Panc1 (cell line): ENCODE measurements around the gene CAMK1D. TPM values are rescaled to one million over a fixed set of nuclear protein-coding genes. Genes with fewer than 3 reads are reported as not detected.

ENCODE experiments used
- ATAC-seq: fragments of 200-7000 bp; cut with Tn5 transposase; 2 replicates; pipeline ENCODE4 v1.9.1; 2020; ENCODE audit warnings: mild to moderate bottlenecking, moderate library complexity
- BruUV-seq: library from RNA; stranded (reverse); fragments of 400-500 nt; replicated peaks from 2 replicates; lab custom pipeline; 2021; lab: Mats Ljungman, UMichigan
- CTCF ChIA-PET: fragments of 300-600 bp; sonication (Branson Sonifier 250); formaldehyde crosslinking; loops from one replicate; lab custom pipeline; 2022; ENCODE audit warnings: antibody characterized with exemption; lab: Charles Lee
- POLR2A ChIA-PET: fragments of 300-600 bp; sonication (Branson Sonifier 250); formaldehyde crosslinking; loops from one replicate; lab custom pipeline; 2022; ENCODE audit warnings: antibody characterized with exemption; lab: Charles Lee
- DNase-seq: peaks from one replicate; pipeline ENCODE4 v3.0.0-alpha.2; 2010; ENCODE audit warnings: low read depth, low spot score
- H3K27ac ChIP-seq: 2 replicates; pipeline ENCODE4 v1.5.1; 2011; ENCODE audit warnings: mild to moderate bottlenecking, low read length, inconsistent platforms
- H3K27me3 ChIP-seq: fragments of 200-500 bp; sonication (Bioruptor generic); 2 replicates; pipeline ENCODE4 v1.6.0; 2014; ENCODE audit warnings: low read length, inconsistent platforms; ENCODE audit not compliant: control insufficient read depth, insufficient read depth
- H3K36me3 ChIP-seq: fragments of 200-500 bp; sonication (Bioruptor generic); 2 replicates; pipeline ENCODE4 v1.5.1; 2014; ENCODE audit warnings: inconsistent platforms, mild to moderate bottlenecking, low read length, moderate library complexity; ENCODE audit not compliant: control insufficient read depth, insufficient read depth
- H3K4me1 ChIP-seq: 2 replicates; pipeline ENCODE4 v1.5.1; 2011; ENCODE audit warnings: inconsistent platforms, mild to moderate bottlenecking, low read length, moderate library complexity; ENCODE audit not compliant: control insufficient read depth, insufficient read depth
- H3K4me3 ChIP-seq, 2 experiments: 2 replicates each; pipeline ENCODE4 v1.5.1; 2011 to 2012; ENCODE audit warnings: low read depth in 2 of 2, low read length in 2 of 2, mild to moderate bottlenecking in 2 of 2, inconsistent platforms in 1 of 2, moderate library complexity in 1 of 2
- H3K9me3 ChIP-seq: fragments of 200-500 bp; sonication (Bioruptor generic); 2 replicates; pipeline ENCODE4 v1.5.1; 2014; ENCODE audit warnings: low read depth, mild to moderate bottlenecking, inconsistent platforms, low read length, moderate library complexity; ENCODE audit not compliant: control insufficient read depth, insufficient read depth
- POLR2AphosphoS5 ChIP-seq: IDR thresholded peaks from 2 replicates; pipeline ENCODE4 v1.6.1; 2012; ENCODE audit warnings: mild to moderate bottlenecking, low read depth, low read length, moderate library complexity
- REST ChIP-seq, 2 experiments: IDR thresholded peaks; 2 replicates each; pipeline ENCODE4 v1.6.1; 2011 to 2012; ENCODE audit warnings: low read depth in 2 of 2, control low read depth in 1 of 2, low read length in 1 of 2, mild to moderate bottlenecking in 1 of 2, moderate library complexity in 1 of 2; ENCODE audit not compliant: insufficient read depth in 1 of 2
- SIN3A ChIP-seq: IDR thresholded peaks from 2 replicates; pipeline ENCODE4 v1.6.1; 2012; ENCODE audit warnings: low read depth, mild to moderate bottlenecking, low read length, moderate library complexity, borderline replicate concordance; ENCODE audit not compliant: insufficient read depth
- TCF7L2 ChIP-seq: IDR thresholded peaks from 2 replicates; pipeline ENCODE4 v1.6.1; 2011; ENCODE audit warnings: mild to moderate bottlenecking, low read depth, low read length, inconsistent platforms
- in situ Hi-C: cut with HindIII; loops from 2 replicates; pipeline ENCODE4 v1.10.0; 2016; ENCODE audit warnings: low sequenced_read_pairs, low pct_unique_long_range_greater_than_20kb
- intact Hi-C: fragments of 100-400 bp; cut with micrococcal nuclease; formaldehyde crosslinking; loops from one replicate; pipeline ENCODE4 v1.10.0; 2022; ENCODE audit not compliant: unreplicated experiment
- total RNA-seq: library from RNA; stranded (reverse); gene quantifications from one replicate; pipeline ENCODE4 v1.2.1, GENCODE V29; 2021; ENCODE audit not compliant: unreplicated experiment
- TF ChIP-seq, protein P1 (sequence below): fragments of 450-650 bp; IDR thresholded peaks from 2 replicates; pipeline ENCODE4 v1.5.1; 2017; ENCODE audit warnings: mild to moderate bottlenecking

Gene CAMK1D
- total RNA-seq, 1 experiment from 2014 or later, result 5.7 TPM

DNA sequence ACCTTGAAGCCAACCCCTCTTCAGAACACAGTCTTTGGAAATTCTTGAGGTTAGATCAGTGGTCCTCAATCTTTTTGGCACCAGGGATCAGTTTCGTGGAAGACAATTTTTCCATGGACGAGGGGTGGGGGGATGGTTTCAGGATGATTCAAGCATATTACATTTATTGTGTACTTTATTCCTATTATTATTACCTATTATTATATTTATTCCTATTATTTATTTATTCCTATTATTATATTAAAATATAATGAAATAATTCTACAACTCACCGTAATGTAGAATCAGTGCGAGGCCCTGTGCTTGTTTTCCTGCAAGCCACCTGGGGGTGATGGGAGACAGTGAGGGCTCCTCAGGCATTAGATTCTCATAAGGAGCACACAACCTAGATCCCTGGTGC lies 17.9 kb downstream of the CAMK1D start:
- Histone ChIP-seq H3K27ac (no peak overlapping the region), H3K9me3 (no peaks in the 10 kb centered on the region), H3K4me1 (no peaks in the 10 kb centered on the region), H3K4me3 (no peak overlapping the region), H3K27me3 (no peaks in the 10 kb centered on the region), H3K36me3 (no peaks in the 10 kb centered on the region)
- ChIA-PET POLR2A (no interaction called here), CTCF (no interaction called here)
- no peak for TF ChIP-seq POLR2AphosphoS5
- TF ChIP-seq TCF7L2, result no peak
- TF ChIP-seq REST (IDR thresholded peaks at IDR 0.05; ENCODE audit: insufficient read depth in 1 of 2, low read depth in 2 of 2, low read length in 1 of 2), result no peak
- TF ChIP-seq SIN3A, result no peak
- TF ChIP-seq, protein P1, sequence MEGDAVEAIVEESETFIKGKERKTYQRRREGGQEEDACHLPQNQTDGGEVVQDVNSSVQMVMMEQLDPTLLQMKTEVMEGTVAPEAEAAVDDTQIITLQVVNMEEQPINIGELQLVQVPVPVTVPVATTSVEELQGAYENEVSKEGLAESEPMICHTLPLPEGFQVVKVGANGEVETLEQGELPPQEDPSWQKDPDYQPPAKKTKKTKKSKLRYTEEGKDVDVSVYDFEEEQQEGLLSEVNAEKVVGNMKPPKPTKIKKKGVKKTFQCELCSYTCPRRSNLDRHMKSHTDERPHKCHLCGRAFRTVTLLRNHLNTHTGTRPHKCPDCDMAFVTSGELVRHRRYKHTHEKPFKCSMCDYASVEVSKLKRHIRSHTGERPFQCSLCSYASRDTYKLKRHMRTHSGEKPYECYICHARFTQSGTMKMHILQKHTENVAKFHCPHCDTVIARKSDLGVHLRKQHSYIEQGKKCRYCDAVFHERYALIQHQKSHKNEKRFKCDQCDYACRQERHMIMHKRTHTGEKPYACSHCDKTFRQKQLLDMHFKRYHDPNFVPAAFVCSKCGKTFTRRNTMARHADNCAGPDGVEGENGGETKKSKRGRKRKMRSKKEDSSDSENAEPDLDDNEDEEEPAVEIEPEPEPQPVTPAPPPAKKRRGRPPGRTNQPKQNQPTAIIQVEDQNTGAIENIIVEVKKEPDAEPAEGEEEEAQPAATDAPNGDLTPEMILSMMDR, result no peak
- ATAC-seq, result no peak
- DNase-seq, result no peak
- intact Hi-C loops (no loop called here), in situ Hi-C loops (no loop called here)
- BruUV-seq, result no TSS peak

DNA sequence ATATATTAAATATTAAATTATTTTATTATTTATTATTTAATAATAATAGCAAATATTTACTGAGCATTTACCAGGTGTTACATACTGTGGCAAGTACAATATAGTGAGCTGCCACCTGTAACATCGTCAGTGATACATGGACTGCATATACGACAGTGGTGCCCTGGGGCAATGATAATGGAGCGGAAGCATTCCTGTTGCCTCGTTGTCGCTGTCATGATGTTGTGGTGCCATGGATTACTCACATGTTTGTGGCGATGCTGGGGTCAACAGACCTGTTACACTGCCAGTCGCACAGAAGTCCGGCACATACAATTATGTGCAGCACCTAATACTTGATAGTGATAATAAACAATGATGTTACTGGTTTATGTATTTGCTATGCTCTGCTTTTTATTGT lies 20.6 kb downstream of the CAMK1D start:
- DNase-seq (no peak), ATAC-seq (no peak)
- Histone ChIP-seq H3K4me3 (no peak overlapping the region), H3K27ac (no peak overlapping the region), H3K27me3 (no peaks in the 10 kb centered on the region), H3K4me1 (no peaks in the 10 kb centered on the region), H3K36me3 (no peaks in the 10 kb centered on the region), H3K9me3 (no peaks in the 10 kb centered on the region)
- intact Hi-C loops, result no loop called here
- no TSS peak for BruUV-seq
- TF ChIP-seq, protein P1, result no peak
- no peak for TF ChIP-seq TCF7L2
- no peak for TF ChIP-seq SIN3A
- no peak for TF ChIP-seq POLR2AphosphoS5
- TF ChIP-seq REST (IDR thresholded peaks at IDR 0.05; ENCODE audit: insufficient read depth in 1 of 2, low read depth in 2 of 2, low read length in 1 of 2), result no peak
- POLR2A ChIA-PET, result no interaction called here
- CTCF ChIA-PET, result no interaction called here
- in situ Hi-C loops, result no loop called here
